Measurements from ENCODE around the gene LMTK3.

DNA sequence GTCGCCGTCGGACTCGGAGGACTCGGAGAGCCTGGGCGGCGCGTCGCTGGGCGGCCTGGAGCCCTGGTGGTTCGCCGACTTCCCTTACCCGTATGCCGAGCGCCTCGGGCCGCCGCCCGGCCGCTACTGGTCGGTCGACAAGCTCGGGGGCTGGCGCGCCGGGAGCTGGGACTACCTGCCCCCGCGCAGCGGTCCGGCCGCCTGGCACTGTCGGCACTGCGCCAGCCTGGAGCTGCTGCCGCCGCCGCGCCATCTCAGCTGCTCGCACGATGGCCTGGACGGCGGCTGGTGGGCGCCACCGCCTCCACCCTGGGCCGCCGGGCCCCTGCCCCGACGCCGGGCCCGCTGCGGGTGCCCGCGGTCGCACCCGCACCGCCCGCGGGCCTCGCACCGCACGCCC is 68.4 kb downstream of the LMTK3 start:
- TF ChIP-seq, protein P1, sequence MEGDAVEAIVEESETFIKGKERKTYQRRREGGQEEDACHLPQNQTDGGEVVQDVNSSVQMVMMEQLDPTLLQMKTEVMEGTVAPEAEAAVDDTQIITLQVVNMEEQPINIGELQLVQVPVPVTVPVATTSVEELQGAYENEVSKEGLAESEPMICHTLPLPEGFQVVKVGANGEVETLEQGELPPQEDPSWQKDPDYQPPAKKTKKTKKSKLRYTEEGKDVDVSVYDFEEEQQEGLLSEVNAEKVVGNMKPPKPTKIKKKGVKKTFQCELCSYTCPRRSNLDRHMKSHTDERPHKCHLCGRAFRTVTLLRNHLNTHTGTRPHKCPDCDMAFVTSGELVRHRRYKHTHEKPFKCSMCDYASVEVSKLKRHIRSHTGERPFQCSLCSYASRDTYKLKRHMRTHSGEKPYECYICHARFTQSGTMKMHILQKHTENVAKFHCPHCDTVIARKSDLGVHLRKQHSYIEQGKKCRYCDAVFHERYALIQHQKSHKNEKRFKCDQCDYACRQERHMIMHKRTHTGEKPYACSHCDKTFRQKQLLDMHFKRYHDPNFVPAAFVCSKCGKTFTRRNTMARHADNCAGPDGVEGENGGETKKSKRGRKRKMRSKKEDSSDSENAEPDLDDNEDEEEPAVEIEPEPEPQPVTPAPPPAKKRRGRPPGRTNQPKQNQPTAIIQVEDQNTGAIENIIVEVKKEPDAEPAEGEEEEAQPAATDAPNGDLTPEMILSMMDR (IDR thresholded peaks at IDR 0.05; ENCODE audit: borderline replicate concordance, extremely low read depth, low read length, poor library complexity, severe bottlenecking), result no peak
- TF ChIP-seq EZH2 (IDR thresholded peaks at IDR 0.05; ENCODE audit: borderline replicate concordance, low read depth, low read length, severe bottlenecking), result no peak

All from DND-41 (cell line).